Uterus (tissue), 2 donors: ENCODE data around the gene GPR6.

Source experiments
- CTCF ChIP-seq, 4 experiments: fragments of 200-600 bp in 2 of 4; fragments of 450-650 bp in 2 of 4; sonication (generic) in 2 of 4; IDR thresholded peaks; one replicate each; pipeline ENCODE4 v1.5.1; 2016 to 2019; ENCODE audit warnings: antibody characterized with exemption in 4 of 4, mild to moderate bottlenecking in 2 of 4, moderate library complexity in 1 of 4
- POLR2A ChIP-seq, 2 donors: fragments of 450-650 bp; IDR thresholded peaks; one replicate each; pipeline ENCODE4 v1.6.1; 2016; ENCODE audit warnings: antibody characterized with exemption in 2 of 2, mild to moderate bottlenecking in 1 of 2, moderate library complexity in 1 of 2

GRCh38 chr6:110029144-110029543 is 51.0 kb downstream of the GPR6 start:
- TF ChIP-seq POLR2A (IDR thresholded peaks at IDR 0.05) (no peak), CTCF (IDR thresholded peaks at IDR 0.05) (no peak)
